Ammon's horn (tissue), 1 donor: ENCODE results near the gene TUBB8.
"Not testable (repeated sequence)": the region's sequence is repeated elsewhere in the genome, so short reads cannot be mapped to it uniquely, and the experiment has no call there.

Experiments
- DNase-seq: peaks from one replicate; pipeline ENCODE4 v3.0.0-alpha.2; 2016; ENCODE audit warnings: low spot score

The TUBB8 gene

GRCh38 chr10:48996-49395 is at the start of gene TUBB8:
TUBB8 (minus strand) TSS chr10:49296; CDS start chr10:49238, 58 bp downstream.
- DNase-seq, result no peak

DNA sequence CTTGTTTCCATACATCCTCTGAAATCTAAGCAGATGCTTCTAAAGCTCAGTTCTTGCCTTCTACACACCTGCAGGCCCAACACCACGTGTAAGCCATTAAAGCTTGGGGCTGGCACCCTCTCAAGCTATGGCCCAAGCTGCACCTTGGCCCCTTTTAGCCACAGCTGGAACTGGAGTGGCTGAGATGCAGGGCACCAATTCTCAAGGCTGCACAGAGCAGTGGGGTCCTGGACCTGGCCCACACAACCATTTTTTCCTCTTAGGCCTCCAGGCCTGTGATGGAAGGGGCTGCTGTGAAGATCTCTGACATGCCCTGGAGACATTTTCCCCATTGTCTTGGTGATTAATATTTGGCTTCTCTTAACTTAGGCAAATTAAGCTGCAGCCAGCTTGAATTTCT is 47.4 kb upstream of the TUBB8 start:
- no peak for DNase-seq

DNA sequence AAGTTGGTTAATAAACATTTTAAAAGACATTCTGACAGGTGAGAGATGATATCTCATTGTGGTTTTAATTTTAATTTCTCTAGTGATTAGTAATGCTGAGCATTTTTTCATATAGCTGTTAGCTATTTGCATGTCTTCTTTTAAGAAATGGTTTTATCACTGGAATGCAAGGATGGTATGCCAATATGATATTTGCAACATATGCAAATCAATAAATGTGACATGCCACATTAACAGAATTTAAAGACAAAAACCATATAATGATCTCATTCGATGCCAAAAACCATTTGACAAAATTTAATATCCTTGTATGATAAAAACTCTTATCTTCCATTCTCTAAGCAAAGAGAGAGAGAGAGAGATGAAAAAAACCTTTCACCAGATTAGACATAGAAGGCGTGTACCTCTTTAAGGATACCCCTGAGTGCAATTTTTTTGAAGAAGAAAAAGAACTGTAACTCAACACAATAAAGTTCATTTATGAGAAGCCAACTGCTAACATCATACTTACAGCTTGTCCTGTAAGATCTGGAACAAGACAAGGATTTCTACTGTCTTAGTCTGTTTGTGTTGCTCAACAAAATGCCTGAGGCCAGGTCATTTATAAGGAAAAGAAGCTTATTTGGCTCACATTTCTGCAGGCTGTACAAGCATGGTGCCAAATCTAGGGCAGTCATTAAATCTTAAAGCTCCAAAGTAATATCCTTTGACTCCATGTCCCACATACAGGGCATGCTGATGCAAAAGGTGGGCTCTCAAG is 46.4 kb upstream of the TUBB8 start:
- no peak for DNase-seq

DNA sequence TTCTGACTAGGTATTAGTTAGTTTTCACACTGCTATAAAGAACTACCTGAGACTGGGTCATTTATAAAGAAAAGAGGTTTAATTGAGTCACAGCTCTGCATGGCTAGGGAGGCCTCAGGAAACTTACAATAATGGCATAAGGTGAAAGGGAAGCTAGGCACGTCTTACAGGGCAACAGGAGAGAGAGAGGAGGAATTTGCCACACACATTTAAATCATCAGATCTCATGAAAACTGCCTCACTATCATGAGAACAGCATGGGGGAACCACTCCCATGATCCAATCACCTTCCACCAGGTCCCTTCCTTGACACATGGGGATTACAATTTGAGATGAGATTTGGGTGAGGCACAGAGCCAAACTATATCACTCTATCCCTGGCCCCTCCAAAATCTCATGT is 45.5 kb upstream of the TUBB8 start:
- no peak for DNase-seq

- DNase-seq, result no peak
Observed at GRCh38 chr10:92846-93245, 43.8 kb upstream of the TUBB8 start.

DNA sequence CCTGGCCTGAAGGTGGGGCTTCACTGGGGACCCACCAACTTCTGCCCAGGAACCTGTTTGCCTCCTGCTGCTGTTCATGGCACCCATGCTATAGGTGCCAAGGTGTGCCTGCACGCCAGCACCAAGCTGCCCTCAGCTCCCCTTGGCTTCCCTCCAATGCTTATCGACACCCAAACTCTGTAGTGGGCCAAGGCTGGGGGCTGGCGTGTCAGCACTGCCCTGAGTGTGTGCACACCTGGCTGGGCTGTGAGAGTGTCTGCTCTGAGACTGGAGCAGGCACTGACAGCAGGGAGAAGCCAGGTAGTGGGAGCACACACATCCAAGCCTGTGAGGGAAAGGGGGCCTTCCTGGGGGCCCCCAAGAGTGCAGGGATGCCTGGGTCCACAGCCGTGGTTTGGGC is 43.1 kb upstream of the TUBB8 start:
- DNase-seq, result no peak

DNA sequence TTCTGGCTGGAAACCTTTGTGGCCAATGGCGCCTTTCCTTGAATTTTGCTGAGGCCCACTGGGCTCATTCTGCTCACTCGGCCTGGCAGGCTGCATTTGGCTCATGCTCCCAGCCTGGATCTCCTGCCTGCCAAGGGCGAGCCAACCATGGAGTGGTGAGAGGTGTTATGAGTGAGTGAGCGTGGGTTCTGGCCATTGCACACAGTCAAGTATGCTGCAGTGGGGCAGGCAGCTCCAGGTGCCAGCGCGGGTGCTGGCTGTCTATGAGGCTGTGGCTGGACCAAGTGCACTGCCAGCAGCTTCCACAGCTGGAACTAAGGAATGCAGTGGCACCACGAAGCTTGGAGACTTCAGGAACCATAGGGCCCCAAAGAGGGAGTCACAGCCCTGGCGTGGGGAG is 42.2 kb upstream of the TUBB8 start:
- no peak for DNase-seq

GRCh38 chr10:90161-90560 is 41.1 kb upstream of the TUBB8 start:
- no peak for DNase-seq

DNA sequence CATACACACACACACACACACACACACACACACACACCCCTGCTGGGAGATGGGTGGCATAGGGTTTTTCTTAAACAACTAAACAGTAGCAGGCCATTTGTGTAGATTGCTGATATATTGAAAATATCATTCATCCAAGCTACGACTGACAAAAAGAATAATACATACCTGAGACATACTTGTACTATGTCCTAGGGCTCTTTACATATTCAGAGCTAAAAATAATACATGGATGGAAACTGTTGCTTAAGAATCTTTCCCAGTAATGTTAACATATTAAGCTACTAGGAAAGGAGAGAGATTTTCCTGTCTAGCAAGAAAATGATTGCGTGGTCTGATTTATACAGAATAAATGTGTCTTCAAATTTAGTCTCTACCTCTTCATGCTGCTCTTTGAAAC is 40.2 kb upstream of the TUBB8 start:
- DNase-seq, result no peak

- no peak for DNase-seq
Observed at GRCh38 chr10:88253-88652, 39.2 kb upstream of the TUBB8 start.

GRCh38 chr10:87177-88080 is 38.3 kb upstream of the TUBB8 start:
- no peak for DNase-seq

- no peak for DNase-seq
Observed at GRCh38 chr10:86031-86430, 36.9 kb upstream of the TUBB8 start.

DNA sequence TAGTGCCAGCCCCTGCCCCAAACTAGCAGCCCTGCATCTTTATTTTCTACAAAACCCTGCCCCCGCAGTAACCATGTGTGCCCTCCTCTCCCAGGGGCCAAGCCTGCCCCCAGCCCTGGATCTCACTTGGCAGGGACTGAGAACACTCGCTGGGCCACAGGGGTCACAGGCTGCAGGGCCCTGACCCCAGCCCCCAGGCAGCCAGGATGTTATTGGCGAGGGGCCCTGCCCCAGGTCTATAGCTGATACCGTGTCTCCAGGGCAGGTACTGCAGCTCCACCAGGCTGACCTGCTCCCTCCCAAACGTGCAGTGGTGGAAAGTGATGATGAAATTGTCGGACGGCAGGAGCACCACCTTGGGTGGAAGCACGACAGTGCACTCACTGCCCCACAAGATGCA is 35.9 kb upstream of the TUBB8 start:
- no peak for DNase-seq

DNA sequence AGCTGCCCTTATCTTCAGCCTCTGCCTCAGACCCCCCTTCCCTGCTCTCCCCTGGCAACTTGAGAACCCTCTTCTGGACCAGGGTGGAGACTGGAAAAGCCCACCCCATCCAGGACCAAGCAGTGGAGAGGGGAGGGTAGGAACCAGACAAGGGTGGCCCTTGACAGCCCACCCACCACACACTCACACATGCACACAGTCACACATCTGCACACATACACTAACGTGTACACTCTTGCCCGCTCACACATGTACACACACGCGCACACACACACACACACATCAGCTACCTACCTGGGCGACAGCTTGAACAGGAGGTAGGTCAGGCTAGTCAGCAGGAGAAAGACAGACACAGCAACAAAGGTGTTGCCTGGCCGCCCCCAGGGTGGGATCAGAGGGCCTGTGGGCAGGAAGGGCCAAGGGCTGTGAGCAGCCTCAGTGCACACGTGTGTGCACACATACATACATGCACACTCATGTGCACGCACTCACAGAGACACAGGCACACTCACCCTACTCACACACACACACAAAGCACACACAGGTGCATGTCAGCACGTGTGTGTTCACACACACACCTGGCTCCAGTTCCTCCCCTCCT is 34.9 kb upstream of the TUBB8 start:
- no peak for DNase-seq

DNA sequence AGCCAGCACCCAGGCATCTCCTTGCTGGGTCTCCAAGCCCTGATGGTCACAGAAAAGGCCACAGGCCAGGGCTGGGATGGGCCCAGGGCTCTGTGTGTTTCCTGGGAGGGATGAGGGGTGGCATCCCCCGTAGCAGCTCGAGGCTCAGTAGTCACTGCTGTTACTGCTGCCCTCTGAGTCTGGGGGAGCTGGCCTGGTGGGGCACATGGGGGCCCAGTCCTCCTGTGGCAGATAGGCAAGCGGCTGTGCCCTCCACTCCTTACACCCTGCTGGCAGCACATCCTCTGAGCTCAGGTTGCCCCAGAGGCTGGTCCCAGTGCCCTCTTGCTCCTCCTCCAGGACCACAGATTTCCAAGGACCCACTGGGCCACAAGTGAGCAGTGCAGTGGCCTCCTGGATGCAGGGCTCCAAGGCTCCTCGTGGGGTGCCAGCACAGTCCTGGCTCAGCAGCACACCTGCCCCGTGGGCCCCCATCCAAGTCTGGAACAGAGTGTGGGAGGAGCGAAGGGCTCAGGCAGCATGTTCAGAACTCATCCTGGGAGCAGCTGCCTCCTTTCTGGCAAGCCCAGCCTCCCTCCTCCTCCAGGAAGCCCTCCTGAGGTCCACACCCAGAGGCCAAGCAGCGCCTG is 31.5 kb upstream of the TUBB8 start:
- DNase-seq, result no peak

DNA sequence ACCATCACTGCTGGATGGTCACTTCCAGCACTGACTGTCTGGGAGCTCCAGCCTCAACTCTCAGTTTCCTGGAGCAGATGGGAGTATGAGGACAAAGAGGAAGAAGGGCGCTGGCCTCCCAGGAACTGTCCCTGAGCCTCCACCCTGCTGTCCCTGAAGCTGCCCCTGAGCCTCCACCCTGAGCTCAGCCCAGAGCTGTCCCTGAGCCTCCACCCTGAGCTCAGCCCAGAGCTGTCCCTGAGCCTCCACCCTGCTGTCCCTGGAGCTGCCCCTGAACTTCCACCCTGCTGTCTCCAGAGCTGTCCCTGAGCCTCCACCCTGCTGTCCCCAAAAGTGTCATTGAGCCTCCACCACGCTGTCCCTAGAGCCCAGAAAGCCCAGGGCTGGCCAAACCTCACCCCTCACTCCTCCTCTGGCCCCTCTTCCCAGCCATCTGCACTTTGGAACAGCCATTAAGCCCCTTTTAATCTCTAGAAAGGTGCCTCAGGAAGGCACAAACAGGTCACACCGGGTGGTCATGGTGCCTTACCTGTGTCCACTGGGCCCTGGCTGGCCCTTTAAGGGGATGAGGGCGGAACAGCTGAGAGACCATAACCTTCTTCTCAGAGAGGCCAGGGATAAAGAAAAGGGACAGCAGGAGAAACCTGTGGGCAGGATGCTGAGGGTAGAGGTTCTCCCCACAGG is 30.6 kb upstream of the TUBB8 start:
- DNase-seq, result no peak

- DNase-seq, result no peak
Observed at GRCh38 chr10:78556-78955, 29.5 kb upstream of the TUBB8 start.

DNA sequence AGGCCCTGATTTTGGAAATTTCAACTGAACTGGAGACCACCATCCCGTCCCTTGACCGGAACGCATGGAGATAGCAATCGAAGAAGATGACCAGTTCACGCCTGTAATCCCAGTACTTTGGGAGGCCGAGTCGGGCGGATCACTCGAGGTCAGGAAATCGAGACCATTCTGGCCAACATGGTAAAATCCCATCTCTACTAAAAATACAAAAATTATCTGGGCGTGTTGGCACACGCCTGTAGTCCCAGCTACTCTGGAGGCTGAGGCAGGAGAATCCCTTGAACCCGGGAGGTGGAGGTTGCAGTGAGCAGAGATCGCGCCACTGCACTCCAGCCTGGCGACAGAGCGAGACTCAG is 25.1 kb upstream of the TUBB8 start:
- not testable (repeated sequence) for DNase-seq

- peak; percentile 32 for DNase-seq
Observed at GRCh38 chr10:73543-74265, 24.6 kb upstream of the TUBB8 start.

GRCh38 chr10:68156-68555 is 19.1 kb upstream of the TUBB8 start:
- DNase-seq, result not testable (repeated sequence)

DNA sequence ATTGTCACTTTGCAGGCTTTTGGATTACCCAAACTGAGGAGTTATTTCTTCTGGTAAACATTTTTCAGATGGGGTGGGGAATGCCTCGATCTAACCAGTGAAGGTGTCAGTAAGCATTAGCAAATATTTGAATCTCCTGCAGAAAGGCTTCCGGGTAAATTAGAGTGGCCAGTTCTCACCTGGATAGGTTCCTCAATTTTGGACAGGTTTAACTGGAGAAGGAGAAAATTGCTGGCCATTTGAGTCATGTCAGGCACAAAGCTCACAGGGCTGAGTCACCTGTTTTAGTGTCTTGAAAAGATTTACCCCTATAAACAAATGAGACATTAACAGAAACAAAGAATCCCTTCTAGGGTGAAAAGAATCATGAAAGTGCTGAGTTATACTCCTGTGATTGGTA is 830 bp upstream of the TUBB8 start:
- not testable (repeated sequence) for DNase-seq
